Breast epithelium (tissue), 4 donors: ENCODE results near the gene FBXO39. TPM values are rescaled to one million over a fixed set of nuclear protein-coding genes. Genes with fewer than 3 reads are reported as not detected.

Experiments
- DNase-seq, 2 donors: peaks; one replicate each; pipeline ENCODE4 v3.0.0-alpha.2; 2019; ENCODE audit warnings: low spot score in 2 of 2
- H3K27ac ChIP-seq, 2 donors: fragments of 200-600 bp; sonication (generic) in 1 of 2; one replicate each; pipeline ENCODE4 v1.5.1; 2016 to 2019; ENCODE audit warnings: mild to moderate bottlenecking in 1 of 2
- H3K27me3 ChIP-seq, 2 donors: fragments of 200-600 bp; sonication (generic) in 1 of 2; one replicate each; pipeline versions ENCODE4 v1.5.1 to v1.6.0; 2017 to 2019; ENCODE audit warnings: control low read depth in 1 of 2, mild to moderate bottlenecking in 1 of 2
- H3K36me3 ChIP-seq: fragments of 200-600 bp; one replicate; pipeline ENCODE4 v1.5.1; 2019
- H3K4me1 ChIP-seq, 2 donors: fragments of 200-600 bp; sonication (generic); one replicate each; pipeline ENCODE4 v1.5.1; 2016 to 2019; ENCODE audit warnings: control low read depth in 1 of 2
- H3K4me3 ChIP-seq, 3 donors: fragments of 200-600 bp; sonication (generic); 1 replicate in 2 of 3; 2 replicates in 1 of 3; pipeline ENCODE4 v1.5.1; 2016 to 2019; ENCODE audit warnings: mild to moderate bottlenecking in 3 of 3, moderate library complexity in 2 of 3
- H3K9me3 ChIP-seq, 2 donors: fragments of 200-600 bp; sonication (generic) in 1 of 2; one replicate each; pipeline ENCODE4 v1.5.1; 2016 to 2019; ENCODE audit warnings: control low read depth in 1 of 2
- POLR2A ChIP-seq: fragments of 450-650 bp; IDR thresholded peaks from one replicate; pipeline ENCODE4 v1.6.1; 2016; ENCODE audit warnings: antibody characterized with exemption, mild to moderate bottlenecking, moderate library complexity
- POLR2AphosphoS5 ChIP-seq, 3 donors: sonication (generic); formaldehyde crosslinking; IDR thresholded peaks; one replicate each; pipeline ENCODE4 v1.6.1; 2017; ENCODE audit warnings: antibody characterized with exemption in 3 of 3
- intact Hi-C: fragments of 100-400 bp; cut with DNase I; formaldehyde crosslinking; loops from one replicate; pipeline ENCODE4 v1.15.1; 2023; ENCODE audit warnings: low total_unique reads
- total RNA-seq, 3 donors: library from RNA; depleted of rRNA; stranded (reverse); fragments of >200 nt; gene quantifications; one replicate each; pipeline ENCODE4 v1.1.0, GENCODE V29; 2016
- TF ChIP-seq, protein P1 (sequence below), 3 donors: fragments of 450-650 bp; IDR thresholded peaks; one replicate each; pipeline ENCODE4 v1.5.1; 2016 to 2017; ENCODE audit warnings: antibody characterized with exemption in 3 of 3, mild to moderate bottlenecking in 3 of 3, moderate library complexity in 3 of 3

The FBXO39 gene
- total RNA-seq, 3 donors from 2014 or later = 1.0 to 1.3 TPM; not detected in 1

DNA sequence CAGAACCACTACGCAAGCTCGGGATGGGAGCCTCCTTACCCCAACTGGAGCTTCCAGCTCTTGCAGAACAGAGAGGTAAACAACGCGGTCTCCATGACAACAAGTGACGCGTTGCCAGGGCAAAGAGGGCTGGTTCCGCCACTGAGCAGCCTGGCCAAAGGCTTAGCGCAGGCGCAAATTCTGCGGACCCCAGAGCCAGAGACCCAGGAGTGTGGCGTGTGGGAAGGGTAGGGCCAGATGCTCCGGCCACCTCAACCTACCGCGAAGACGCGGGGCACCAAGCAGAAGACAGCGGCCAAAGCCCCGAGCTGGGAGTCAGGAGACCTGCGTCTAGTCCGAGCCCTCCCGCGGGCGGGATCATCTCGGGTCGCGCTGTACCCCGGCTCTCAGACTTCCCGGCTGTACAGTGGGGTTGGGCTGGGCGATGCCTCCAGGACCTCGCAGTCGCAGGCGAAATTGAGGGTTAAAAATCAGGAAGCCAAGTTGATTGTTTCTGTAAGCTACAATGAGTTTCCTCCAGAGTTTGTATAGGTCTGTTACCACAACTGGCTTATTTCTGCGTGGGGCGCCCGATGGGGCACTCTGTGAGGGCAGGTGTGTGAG, 55.7 kb downstream of the FBXO39 start, which contains the start of gene TEKT1:
Gene TEKT1 (minus strand): TSS at position 69 of the 603 bp plus-strand sequence. CDS start 1,353 bp downstream, outside the sequence.
- intact Hi-C loops = no loop called here
- Histone ChIP-seq H3K27ac (no peak within 1 kb of the TSS), H3K27me3 (peaks cover 0 to 19% of the 10 kb centered on the region in 2 donors), H3K9me3 (no peaks in the 10 kb centered on the region), H3K4me3 (peak within 1 kb of the TSS; percentile 27 to 58 (median 43)), H3K36me3 (no peaks in the 10 kb centered on the region), H3K4me1 (peaks cover 0 to 4% of the 10 kb centered on the region in 2 donors)
- peak; percentile 81 to 87 for DNase-seq
- TF ChIP-seq POLR2A (no peak), POLR2AphosphoS5 (IDR thresholded peaks at IDR 0.05) (no peak)
- TF ChIP-seq, protein P1, sequence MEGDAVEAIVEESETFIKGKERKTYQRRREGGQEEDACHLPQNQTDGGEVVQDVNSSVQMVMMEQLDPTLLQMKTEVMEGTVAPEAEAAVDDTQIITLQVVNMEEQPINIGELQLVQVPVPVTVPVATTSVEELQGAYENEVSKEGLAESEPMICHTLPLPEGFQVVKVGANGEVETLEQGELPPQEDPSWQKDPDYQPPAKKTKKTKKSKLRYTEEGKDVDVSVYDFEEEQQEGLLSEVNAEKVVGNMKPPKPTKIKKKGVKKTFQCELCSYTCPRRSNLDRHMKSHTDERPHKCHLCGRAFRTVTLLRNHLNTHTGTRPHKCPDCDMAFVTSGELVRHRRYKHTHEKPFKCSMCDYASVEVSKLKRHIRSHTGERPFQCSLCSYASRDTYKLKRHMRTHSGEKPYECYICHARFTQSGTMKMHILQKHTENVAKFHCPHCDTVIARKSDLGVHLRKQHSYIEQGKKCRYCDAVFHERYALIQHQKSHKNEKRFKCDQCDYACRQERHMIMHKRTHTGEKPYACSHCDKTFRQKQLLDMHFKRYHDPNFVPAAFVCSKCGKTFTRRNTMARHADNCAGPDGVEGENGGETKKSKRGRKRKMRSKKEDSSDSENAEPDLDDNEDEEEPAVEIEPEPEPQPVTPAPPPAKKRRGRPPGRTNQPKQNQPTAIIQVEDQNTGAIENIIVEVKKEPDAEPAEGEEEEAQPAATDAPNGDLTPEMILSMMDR (IDR thresholded peaks at IDR 0.05) = no peak

Other genes with a start within 250 kb of the FBXO39 start
- 1 to 10 TPM; 1.6 to 1.8 (median 1.6) TPM for gene PITPNM3, start 219.7 kb upstream of the FBXO39 start, total RNA-seq
- 10 to 100 TPM; 10.1 to 26.5 (median 25.6) TPM for gene KIAA0753, start 135.5 kb upstream of the FBXO39 start, total RNA-seq
- 100 to 1,000 TPM; 125 to 145 (median 134) TPM for gene TXNDC17, start 135.2 kb upstream of the FBXO39 start, total RNA-seq
- 10 to 100 TPM in 2 of 3 donors, 1 to 10 TPM in 1; 5.4 to 13.4 (median 12.9) TPM for gene MED31, start 124.6 kb upstream of the FBXO39 start, total RNA-seq
- under 1 TPM; 0.16 to 0.98 (median 0.88) TPM for gene C17orf100, start 124.5 kb upstream of the FBXO39 start, total RNA-seq
- gene SLC13A5, start 62.8 kb upstream of the FBXO39 start, total RNA-seq = under 1 TPM in 1 of 3 donors, not detected in 2; 0.32 TPM
- gene XAF1, start 20.2 kb upstream of the FBXO39 start, total RNA-seq = 10 to 100 TPM; 15.2 to 25.6 (median 25.2) TPM
- not detected for gene TEKT1, start 55.5 kb downstream of the FBXO39 start, total RNA-seq
- not detected for gene ALOX12, start 219.8 kb downstream of the FBXO39 start, total RNA-seq
- gene RNASEK, start 236.4 kb downstream of the FBXO39 start, total RNA-seq = 100 to 1,000 TPM in 1 of 3 donors, 10 to 100 TPM in 2; 18.7 to 154 (median 93.4) TPM
- gene BCL6B, start 246.8 kb downstream of the FBXO39 start, total RNA-seq = 1 to 10 TPM; 1.4 to 5.9 (median 4.1) TPM